GM10266 (cell line): Measurements from ENCODE around the gene ANTXR1.

Experiments used
- DNase-seq: peaks from one replicate; pipeline ENCODE4 v3.0.0; 2012; ENCODE audit errors: extremely low spot score
- TF ChIP-seq, protein P1 (sequence below): IDR thresholded peaks from 2 replicates; pipeline ENCODE4 v1.5.1; 2012; ENCODE audit warnings: mild to moderate bottlenecking, low read depth; ENCODE audit not compliant: control insufficient read depth, insufficient read depth; ENCODE audit errors: missing control alignments

ANTXR1 gene

GRCh38 chr2:69013840-69014821, 1.2 kb downstream of the ANTXR1 start:
- no peak for DNase-seq
- TF ChIP-seq, protein P1, sequence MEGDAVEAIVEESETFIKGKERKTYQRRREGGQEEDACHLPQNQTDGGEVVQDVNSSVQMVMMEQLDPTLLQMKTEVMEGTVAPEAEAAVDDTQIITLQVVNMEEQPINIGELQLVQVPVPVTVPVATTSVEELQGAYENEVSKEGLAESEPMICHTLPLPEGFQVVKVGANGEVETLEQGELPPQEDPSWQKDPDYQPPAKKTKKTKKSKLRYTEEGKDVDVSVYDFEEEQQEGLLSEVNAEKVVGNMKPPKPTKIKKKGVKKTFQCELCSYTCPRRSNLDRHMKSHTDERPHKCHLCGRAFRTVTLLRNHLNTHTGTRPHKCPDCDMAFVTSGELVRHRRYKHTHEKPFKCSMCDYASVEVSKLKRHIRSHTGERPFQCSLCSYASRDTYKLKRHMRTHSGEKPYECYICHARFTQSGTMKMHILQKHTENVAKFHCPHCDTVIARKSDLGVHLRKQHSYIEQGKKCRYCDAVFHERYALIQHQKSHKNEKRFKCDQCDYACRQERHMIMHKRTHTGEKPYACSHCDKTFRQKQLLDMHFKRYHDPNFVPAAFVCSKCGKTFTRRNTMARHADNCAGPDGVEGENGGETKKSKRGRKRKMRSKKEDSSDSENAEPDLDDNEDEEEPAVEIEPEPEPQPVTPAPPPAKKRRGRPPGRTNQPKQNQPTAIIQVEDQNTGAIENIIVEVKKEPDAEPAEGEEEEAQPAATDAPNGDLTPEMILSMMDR, result no peak

GRCh38 chr2:69017080-69017479, 4.1 kb downstream of the ANTXR1 start:
- TF ChIP-seq, protein P1, result no peak
- DNase-seq, result no peak

GRCh38 chr2:69017835-69018234, 4.9 kb downstream of the ANTXR1 start:
- DNase-seq, result no peak
- TF ChIP-seq, protein P1, result no peak

DNA sequence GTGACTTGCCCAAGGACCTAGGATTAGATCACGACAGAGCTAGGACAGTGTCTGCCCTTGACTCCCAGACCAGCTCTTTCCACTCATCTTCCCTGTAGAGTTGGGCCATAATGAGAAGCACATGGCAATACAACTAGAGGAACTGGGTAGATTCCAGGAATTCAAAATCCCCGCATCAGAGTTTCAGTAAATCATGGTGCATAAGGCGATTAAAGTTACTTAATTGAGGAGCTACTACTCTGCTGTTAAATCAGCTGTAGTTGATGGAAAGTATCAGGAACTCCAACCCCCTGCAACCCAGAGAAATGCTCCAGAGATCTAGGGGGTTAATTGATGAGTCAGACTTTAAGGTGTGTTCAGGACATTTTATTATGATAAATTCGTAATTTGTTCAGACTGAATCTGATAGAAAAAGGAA, 5.7 kb downstream of the ANTXR1 start:
- TF ChIP-seq, protein P1, result no peak

DNA sequence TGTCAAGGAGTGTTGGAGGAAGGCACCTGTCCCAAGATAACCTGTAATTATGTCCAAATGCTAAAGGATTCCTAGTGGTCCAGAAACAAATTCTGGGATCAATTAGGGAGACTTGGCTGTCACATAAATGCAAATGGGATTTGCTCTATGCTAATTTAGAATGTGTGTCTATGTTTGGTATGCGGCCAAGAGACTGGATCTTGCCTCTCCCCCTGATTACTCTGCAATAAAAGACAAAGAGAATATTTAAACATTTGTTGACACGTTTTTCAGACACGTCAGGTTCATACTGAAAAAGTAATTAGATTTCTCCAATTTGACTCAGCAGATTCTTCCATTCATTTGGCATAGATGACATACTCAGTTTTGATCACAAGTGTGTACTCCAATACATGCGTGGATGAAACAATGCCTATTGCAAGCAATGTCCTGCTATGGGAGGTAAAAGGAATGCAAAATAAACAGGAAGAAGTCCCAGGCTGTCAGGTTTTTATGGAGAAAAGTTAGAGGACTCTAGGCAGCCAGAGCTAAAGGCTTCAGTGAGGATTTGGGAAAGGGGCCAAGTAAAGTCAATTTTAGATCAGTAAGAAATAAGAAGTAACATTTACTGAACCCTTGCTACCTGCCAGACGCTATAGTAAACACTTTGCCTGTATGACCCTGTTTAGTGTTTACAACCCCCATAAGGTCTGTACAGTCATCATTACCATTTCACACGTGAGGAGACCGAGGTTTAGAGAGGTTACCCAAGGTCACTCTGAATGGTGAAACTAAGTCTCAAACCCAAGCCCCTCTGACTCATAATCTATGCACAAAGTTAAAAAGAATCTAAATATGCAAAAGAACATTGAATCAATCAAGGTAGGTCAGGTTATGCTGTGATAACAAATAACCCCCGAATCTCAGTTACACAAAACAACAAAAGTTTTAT, 7.8 kb downstream of the ANTXR1 start:
- TF ChIP-seq, protein P1, result no peak
- no peak for DNase-seq

More for the DNA sequence above, 5.7 kb downstream of the ANTXR1 start:
- DNase-seq, result no peak

DNA sequence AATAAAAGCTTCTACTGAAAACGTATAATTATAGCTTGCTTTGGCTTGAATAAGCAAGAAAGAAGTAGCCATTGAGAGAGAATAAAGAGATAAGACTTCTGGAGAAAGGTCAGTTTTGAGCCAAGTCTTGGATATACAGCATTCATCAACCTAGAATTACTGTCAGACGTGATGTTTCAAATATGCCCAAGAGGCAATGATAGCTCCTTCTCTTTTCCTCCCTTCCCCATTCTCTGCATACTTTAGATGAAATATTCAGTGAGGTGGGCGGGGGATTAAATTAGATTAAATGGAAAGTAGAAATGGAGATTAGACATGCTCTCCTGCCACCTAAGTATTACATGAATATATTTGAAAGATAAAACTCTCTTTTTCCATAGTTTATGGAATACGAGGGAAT, 8.7 kb downstream of the ANTXR1 start:
- TF ChIP-seq, protein P1, result no peak
- DNase-seq, result no peak
